Measurements from ENCODE around the gene ATXN10.

DNA sequence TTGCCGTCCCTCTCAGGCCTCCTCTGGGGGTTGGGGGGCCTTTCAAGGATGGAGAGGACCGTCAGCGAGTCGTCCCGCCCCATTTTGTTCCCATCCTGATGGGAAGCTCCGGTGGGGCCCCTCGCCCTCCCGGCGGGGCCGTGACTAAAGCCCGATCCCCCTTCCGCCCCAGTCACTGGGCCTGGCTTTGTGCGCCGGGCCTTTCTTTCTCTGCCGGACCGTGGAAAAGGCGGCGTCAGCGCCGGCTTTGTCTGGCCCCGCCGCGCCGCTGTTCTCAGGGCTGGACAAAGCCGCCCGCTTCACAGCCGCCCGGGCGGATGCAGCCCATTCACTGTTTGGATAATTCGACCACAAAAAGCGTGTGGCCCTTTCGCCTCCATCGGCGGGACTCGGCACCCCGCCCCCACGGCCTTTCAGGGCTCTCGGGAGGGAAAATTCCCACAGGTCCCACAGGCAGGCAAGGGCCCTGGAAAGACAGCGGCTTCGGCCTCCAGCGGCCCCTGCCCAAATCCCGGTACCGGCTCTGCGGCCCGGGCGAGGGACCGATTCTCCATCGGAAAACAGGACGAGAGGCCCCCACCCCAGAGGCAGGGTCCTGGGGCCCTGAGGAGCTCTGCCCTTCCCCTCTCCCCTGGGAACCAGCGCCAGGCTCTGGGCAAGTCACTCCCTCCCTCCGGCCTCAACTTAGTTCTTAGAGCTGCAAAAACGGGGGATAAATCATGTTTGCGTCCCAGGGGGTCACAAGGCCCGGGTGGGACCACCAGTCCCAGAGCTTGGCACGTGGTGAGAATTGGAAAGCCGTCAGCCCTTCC is 218.1 kb downstream of the ATXN10 start:
- TF ChIP-seq POLR2A (IDR thresholded peaks at IDR 0.05) (no peak), CTCF (IDR thresholded peaks at IDR 0.05) (no peak)
